UCSD-AML1 (cell line): ENCODE measurements around the gene KIF1A.
"Not testable (repeated sequence)": the region's sequence is repeated elsewhere in the genome, so short reads cannot be mapped to it uniquely, and the experiment has no call there.

Experiments used
- DNase-seq: peaks from one replicate; lab custom pipeline; 2025; ENCODE audit not compliant: unreplicated experiment; lab: John Stamatoyannopoulos, UW

The KIF1A gene

DNA sequence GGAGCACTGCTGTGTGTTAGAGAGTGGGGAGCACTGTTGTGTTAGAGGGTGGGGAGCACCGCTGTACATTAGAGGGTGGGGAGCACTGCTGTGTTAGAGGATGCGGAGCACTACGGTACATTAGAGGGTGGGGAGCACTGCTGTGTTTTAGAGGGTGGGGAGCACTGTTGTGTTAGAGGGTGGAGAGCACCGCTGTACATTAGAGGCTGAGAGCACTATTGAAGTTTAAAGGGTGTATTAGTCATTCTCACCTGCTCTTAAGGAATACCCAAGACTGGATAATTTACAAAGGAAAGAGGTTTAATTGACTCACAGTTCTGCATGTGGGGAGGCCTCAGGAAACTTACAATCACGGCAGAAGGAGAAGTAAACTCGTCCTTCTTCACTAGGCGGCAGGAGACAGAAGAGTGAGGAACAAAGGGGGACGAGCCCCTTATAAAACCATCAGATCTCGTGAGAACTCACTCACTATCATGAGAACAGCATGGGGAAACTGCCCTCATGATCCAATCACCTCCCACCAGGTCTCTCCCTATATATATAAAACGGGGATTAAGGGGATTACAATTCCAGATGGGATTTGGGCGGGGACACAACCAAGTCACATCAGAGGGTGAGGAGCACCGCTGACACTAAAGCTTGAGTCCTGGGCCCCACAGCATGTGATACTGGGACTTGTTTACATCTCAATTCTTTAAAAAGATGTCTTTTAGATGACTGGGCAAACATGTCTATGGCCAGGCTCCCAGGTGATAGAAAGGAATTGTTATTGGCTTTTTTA lies 29.1 kb upstream of the KIF1A start:
- DNase-seq, result no peak

DNA sequence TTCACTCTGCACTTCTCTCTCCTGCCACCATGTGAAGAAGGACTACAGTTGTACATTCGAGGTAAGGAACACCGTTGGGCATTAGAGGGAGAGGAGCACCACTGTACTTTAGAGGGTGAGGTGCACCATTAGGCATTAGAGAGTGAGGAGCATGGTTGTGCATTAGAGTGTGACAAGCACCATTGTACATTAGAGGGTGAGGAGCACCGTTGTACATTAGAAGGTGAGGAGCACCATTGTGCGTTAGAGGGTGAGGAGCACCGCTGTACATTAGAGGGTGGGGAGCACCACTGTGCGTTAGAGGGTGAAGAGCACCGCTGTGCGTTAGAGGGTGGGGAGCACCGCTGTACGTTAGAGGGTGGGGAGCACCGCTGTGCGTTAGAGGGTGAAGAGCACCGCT lies 27.8 kb upstream of the KIF1A start:
- DNase-seq, result no peak

DNA sequence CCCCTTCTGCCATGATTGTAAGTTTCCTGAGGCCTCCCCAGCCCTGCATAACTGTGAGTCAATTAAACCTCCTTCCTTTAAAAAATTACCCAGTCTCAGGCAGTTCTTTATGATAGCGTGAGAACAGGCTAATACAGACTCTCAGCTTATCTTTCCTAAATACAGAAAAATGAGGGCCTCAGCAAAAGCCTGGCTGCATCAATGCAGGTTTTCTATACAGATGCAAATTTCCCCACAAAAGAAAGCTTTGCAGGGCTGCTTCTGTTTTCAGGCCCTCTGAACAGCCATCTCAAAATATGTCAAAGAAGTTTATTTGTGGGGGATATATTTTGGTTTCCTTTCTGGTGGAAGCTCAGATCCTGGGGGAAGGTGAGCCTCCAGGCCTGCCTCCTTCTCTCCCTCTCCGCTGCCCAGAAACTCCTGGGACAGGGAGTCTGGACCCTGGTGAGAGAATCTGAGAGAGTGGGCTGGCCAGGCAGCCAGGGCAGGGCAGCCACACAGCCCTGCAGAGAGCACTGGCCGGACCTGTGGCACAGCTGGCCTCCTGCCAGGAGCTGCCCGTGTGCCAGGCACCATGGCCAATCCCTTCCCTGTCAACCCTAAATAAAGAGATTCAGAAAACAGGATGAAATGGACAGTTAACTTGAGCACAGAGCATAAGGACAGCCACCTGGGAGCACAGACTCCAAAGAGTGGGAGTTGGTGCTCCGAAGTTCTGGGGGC lies 27.0 kb upstream of the KIF1A start:
- DNase-seq, result no peak

DNA sequence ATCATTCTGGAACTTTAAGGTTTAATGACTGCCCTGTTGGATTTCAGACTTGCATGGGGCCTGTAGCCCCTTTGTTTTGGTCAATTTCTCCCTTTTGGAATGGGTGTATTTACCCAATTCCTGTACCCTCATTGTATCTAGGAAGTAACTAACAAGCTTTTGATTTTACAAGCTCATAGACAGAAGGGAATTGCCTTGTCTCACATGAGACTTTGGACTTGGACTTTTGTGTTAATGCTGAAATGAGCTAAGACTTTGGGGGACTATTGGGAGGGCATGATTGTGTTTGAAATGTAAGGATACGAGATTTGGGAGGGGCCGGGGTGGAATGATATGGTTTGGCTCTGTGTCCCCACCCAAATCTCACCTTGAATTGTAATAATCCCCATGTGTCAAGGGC lies 26.3 kb upstream of the KIF1A start:
- not testable (repeated sequence) for DNase-seq

DNA sequence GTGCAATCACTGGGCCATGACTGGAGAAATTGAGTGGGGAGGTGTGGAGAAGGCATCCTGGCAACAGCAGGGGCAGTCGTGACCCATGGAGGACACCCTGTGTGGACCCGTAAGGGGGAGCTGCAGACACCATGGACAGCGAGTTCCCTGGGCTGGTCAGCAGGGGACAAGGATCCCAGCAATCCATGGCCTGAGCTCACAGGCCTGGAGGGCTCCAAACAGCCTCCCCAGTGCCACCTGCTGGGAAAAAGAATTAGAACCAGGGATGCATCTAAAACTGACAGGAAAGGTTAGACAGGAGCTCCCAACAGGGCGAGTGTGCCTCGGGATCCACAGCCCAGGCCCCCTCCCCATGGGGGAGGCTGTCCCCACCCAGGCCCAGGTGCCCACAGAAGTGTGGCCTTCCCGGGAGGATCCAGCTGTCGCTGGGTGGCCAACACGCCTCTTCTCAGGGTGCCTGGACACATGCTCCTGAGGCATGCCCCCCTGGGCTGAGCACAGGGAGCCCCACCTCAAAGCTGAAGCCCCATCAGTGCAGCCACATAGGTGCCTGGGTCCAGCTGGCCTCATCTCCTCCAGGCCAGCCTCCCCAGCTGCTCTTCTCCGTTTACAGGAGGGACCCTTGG lies 20.5 kb upstream of the KIF1A start:
- peak; percentile 32 for DNase-seq

DNA sequence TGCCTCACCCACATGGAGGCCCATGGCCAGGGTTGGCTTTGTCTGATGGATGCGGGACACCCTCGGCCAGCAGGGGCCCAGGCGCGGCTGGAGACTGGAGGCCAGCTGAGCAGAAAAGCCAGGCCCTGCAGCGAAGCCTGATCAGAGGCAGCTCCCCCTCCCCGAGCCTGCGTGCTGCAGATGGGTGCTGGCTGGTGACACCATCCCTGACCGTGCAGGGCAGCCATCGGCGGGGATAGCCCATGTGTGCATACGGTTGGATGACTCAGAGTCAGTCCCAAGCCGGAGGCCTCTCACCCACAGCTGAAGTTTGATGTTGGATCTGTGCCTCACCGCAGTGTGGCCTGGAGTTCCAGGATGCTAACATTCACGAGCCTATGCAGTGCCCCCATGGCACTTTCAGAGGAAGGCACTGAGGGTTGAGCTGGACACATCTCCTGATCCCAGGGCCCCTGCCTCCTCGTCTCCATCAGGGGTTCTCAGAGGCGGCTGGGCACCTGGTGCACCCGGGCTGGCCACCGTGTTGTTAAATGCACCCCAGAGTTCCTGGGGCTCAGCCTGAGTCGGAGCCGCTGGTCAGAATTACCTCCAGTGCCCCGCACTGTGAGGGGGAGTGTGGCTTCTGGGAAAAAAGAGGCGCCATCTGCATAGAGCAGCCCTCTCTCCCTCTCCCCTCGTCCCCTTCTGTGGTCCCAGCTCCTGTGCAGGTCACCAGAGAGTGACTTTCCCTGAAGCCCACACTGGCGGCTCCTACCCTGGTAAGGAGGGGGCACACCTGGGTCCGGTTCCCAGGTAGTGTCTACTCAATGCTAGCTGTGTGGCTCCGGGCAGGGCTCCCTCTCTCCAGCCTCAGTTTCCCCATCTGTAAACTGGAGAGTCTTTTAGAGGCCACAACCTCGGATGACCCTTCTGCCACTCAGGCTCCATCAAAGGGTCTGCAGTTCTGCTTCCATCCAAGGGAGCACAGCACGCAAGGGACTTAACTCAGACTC lies 19.4 kb upstream of the KIF1A start:
- no peak for DNase-seq

DNA sequence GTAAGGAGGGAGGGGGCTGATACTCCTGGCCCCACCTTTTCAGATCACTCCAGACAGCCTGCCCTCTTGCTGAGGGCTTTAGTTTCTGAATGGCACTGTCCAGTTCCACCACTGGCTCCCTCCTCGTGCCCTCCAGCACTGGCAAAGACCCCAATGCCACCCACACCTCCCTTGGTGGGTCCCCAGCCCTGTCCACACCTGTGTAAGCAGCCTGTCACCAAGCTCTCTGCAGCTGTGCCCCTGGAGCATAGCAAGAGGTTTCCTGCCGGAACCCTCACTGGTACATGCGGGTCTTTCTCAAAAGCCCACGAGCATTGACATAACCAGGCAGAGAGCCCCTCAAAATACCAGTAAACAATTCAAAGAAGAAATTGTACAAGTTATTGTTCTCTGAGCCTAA lies 17.6 kb upstream of the KIF1A start:
- no peak for DNase-seq

DNA sequence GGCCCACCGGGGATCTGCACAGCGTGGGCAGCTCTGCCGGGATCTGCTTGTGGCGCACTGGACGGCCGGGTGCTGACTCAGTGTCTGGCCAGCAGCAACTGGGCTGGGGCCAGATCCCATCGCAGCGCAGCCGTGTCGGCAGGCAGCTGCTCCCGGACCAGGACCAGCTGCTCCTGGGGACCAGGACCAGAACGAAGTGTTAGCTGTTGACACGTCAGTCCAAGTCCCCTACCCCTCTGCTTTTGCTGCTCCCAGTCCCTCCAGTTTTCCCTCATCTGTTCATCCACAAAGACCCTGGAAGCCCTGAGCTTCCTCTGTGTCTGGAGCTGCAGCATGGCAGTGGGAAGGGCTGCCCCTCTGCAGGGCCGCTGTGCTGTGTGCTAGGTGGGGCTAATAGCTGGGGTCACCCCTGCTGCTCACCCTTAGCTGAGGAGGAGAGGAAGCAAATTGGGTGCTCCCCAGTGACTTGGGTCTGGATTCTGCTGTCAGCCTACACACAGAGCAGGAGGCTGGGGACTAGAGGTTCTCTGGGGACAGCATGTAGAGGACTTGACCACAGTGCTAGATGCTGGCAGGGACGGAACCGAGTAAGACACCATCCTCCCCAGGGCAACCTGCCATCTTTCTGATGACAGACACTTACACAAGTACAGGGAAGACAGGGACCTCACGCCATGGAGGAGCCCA lies 16.9 kb upstream of the KIF1A start:
- DNase-seq, result no peak

DNA sequence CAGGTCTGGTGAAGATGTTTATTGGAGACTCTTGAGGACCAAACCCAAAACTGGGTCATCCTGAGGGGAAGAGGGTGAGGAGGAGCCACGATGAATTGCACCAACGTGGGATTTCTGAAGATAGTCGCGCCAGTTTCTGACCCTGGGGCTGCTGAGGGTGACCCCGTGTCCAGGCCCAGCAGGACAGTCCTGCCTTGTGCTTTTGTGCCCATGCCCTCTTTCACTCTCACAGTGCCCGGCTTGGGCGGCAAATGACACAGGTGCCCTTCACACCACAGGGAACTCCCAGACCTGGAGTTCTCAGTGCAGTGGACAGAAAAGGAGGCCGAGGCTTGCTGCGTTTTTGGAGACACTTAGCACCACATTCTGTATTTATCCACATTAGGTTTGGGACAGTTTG lies 15.5 kb upstream of the KIF1A start:
- DNase-seq, result no peak

DNA sequence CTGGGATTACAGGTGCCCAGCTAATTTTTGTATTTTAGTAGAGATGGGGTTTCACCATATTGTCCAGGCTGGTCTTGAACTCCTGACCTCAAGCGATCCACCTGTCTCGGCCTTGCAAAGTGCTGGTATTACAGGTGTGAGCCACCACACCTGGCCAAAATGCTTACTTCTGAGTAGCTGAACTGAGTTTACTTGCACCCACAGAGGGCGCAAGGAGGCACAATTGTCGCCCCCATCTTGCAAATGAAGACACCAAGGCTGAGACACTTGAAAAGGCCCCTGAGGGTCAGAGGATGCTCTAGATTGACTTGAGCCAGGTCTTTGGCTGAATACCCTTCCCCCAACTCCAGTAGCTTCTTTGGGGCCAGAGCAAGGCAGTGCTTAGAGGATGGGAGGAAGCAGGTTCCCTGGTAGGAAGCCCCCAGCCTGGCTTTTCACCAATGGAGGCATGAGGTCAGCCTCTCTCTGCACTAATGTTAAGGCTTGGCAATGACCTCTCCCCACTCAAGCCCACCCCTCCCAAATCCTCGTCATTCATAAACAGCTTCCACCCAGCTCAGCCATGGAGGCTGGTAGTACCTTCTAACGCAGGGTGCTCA lies 14.5 kb upstream of the KIF1A start:
- DNase-seq, result no peak

DNA sequence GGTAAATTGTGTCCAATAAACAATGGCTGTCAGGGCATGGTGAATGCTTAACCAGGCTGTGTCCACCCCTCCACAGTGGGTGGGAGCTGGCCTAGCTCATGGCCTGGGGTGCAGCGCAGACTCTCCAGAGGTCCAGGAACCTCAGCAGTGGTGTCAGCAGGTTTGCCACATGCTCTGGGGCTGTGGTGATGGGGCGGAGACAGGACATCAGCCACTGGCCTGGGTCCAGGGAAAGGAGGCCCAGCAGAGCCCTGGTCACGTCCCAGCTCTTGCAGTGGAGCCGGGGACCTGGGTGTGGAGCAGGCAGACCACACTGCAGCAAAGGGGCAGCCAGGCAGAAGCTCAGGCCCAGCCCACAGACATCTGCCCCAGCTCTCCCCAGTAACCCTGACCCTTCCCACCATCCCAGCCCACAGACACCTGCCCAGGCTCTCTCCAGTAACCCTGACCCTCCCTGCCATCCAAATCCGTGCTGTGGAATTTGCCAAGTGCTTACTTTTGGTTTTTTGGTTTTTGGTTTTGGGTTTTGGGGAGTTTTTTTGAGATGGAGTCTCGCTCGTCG lies 13.8 kb upstream of the KIF1A start:
- no peak for DNase-seq

DNA sequence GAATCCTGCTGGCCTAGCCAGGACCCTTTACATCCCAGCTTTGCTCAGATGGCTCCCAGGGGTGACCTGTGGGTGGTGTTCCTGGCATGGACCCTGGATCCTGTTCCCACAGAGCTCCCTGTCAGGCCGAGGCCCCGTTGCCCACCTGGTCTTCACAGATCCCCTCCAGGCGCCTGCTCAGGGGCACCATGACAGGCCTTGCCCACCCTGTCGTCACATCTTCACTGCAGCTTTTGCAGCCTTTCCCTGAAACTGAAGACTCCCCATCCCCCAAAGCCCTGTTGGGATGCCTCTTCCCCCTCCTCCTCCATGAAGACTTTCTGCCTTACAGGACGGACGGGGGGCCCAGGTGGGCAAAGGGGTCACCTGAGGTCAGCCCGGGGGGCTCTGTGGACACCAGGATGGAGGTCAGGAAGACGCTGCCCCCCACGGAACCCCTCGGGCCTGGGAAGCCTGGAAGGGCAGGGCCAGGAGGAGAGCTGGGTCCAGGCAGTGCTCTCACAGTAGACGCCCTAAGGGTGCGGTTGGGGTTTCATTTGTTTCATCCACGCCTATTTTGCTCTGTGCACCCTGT lies 13.0 kb upstream of the KIF1A start:
- no peak for DNase-seq

DNA sequence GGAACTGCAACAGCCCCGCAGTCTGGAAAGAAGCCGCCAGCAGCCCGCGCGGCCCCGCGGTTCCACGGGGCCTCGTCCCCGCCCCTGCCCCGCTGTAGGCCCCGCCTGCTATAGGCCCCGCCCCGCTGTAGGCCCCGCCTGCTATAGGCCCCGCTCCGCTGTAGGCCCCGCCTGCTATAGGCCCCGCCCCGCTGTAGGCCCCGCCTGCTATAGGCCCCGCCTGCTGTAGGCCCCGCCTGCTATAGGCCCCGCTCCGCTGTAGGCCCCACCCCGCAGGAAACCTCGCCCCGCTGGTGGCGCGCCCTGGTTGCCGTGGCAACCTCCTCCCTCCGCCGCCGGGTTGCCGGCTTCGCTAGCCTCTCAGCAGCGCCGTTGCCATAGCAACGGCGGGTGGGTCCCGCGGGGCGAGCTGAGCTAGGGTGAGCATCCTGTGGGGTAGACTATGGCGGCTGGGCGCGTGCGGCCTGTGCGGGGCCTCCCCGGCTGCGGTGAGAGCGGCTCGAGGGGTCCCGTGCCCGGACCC lies 12.2 kb upstream of the KIF1A start:
- DNase-seq, result peak; percentile 93

DNA sequence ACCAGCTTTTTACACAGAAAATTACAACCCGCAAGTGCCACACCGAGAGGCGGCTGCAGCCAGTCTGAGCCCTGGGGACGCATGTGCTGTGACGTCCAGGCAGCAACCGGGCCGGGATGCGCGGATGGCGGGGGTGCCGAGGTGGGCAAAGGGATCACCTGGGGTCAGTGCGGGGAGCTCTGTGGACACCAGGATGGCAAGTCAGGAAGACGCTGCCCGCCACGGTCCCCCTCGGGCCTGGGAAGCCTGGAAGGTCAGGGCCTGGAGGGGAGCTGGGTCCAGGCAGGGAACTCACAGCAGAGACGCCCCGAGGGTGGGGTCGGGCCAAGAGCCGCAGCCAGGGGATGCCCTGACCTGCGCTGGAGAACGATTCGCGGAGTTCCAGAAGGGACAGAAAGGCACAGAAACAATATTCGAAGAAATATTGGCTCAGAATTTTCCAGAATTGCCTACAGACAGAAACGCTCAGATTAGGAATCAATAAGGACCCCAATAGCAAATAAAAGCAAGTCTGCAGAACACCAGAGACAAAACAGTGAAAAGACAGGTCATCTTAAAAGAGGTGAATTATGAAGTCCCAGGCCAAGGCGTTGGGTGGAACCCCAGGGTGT lies 11.7 kb upstream of the KIF1A start:
- DNase-seq, result no peak

DNA sequence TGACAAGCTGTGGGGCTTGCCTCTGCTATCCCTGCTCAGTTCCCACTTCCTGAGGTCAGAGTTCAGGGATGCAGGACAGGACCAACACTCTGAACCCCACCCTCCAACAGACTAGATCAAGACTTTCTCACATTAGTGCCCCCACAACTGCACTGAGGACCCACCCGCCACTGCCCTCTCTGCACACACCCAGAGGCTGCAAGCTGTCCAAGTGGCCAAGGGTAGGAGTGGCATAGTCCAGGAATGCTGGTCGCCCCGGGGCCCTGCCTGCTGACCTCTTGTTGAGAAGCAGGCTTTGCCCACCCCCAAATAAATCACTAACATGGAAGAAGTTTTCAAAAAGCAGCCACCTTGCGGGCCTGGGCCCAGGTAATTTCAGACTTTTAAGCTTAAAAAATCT lies 5.5 kb upstream of the KIF1A start:
- DNase-seq, result no peak

DNA sequence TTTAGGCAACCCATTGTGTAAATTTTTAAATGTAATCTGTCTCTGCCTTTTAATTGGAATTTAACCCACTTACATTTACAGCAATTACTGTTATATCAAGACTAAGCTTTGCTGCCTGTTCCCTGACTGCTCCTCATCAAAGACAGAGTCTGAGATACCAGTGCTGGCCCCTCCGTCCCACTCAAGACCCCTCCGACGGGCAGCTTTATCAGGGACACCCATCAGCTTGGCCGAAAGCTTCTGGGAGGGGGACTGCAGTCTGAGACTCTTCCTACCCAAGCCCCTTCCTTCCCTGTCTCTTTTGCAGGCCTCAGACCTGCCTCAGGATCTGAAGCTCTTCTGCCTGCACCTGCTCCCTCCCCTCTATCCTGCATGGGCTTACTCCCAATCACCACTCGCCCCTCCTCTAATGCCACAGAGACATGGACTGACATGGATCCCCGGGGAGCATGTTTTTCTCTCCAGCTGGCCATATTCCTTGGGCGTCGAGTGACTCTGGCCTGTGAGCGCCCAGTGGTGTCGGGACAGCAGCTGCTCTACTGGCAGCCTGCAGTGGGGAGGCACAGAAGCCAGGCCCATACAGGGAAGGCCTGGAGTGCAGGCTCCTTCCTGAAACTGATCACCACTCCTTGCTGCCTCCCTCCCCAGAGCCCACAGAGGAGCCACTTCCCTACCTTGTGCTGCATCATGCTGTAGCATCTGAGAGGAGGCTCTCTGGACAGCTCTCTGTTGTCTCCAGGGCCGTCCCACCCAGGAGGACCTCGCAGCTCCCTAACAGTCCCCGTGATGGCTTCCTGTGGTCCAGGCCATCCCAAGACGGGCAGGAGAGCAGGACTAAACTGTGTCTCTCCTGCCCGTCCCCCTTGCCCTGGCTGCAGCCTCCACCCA lies 3.7 kb upstream of the KIF1A start:
- DNase-seq, result no peak

DNA sequence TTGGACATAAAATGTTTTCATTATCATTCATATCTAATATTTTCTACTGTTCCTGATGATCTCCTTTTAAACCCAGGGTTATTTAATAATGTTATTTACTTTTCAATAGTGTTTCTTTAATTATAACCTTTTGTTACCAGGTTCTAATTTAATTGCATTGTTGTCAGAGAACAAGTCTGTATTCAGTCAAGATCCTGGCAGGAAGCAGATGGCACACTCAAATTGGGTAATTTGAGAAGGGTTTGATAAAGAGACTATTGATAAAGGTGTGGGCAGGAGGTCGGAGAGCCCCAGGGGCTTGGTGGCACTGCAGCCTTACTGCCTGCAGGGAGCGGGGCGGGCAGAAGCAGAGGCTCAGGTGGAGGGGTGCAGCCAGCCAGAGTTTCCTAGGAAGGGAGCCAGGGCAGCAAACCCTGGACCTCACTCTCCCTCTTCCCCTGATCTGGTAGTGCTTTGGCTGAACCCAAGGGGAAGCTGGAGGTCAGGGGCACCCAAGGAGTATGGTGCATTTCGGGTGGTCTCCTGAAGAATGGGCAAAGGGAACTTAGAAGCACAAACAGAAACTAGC lies 2.3 kb upstream of the KIF1A start:
- no peak for DNase-seq

DNA sequence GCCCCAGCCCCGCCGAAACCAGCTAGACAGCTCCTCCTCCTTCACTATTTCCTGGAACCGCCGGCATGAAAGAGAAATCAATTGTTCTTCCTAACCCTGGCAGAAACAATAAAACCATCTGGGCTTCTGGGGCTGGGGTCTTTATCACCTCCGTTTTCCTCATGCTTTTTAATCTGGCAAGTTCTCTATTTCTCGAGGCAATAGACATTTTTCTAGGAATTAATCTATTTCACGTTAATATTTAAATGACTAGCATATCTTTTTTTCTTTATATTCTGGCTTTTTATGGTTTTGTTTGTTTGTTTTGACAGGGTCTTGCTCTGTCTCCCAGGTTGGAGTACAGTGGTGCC lies 1.4 kb upstream of the KIF1A start:
- DNase-seq, result no peak
